Measurements from ENCODE around the gene MTHFS. TPM values are rescaled to one million over a fixed set of nuclear protein-coding genes. Genes with fewer than 3 reads are reported as not detected.

MTHFS gene
- total RNA-seq, 1 donor from 2014 or later, result 12.5 TPM

DNA sequence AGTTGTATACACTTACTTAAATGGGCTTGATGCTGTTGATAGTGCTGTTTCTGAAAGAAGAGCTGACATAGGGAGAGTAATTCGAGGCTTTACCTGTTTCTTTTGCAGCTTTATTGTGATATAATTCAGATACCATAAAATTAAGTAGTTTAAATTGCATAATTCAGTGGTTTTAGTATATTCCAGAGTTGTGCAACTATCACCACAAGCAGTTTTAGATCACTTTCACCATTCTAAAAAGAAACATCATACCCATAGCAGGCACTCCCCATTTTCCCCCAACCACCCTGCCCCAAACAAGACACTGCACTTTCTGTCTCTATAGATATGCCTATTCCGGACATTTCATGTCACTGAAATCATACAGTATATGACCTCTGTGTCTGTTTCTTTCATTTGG lies 98.5 kb downstream of the MTHFS start:
- no peak for DNase-seq (ENCODE audit: low read depth)
- no peak overlapping the region for H3K4me3 ChIP-seq (ENCODE audit: low read depth, low read length)
- TF ChIP-seq, protein P1, sequence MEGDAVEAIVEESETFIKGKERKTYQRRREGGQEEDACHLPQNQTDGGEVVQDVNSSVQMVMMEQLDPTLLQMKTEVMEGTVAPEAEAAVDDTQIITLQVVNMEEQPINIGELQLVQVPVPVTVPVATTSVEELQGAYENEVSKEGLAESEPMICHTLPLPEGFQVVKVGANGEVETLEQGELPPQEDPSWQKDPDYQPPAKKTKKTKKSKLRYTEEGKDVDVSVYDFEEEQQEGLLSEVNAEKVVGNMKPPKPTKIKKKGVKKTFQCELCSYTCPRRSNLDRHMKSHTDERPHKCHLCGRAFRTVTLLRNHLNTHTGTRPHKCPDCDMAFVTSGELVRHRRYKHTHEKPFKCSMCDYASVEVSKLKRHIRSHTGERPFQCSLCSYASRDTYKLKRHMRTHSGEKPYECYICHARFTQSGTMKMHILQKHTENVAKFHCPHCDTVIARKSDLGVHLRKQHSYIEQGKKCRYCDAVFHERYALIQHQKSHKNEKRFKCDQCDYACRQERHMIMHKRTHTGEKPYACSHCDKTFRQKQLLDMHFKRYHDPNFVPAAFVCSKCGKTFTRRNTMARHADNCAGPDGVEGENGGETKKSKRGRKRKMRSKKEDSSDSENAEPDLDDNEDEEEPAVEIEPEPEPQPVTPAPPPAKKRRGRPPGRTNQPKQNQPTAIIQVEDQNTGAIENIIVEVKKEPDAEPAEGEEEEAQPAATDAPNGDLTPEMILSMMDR (conservative IDR thresholded peaks at IDR 0.05; ENCODE audit: low read depth, low read length), result no peak

Other genes starting within 250 kb of the MTHFS start
- gene BCL2A1, start 74.2 kb upstream of the MTHFS start, total RNA-seq, result 1.2 and 3.5 TPM in 2 replicates
- 86.7 and 126 TPM in 2 replicates for gene ZFAND6, start 162.7 kb upstream of the MTHFS start, total RNA-seq

All from epithelial cell of proximal tubule (primary cell).